HepG2 (cell line): ENCODE results near the gene ANAPC5. TPM values are rescaled to one million over a fixed set of nuclear protein-coding genes. Genes with fewer than 3 reads are reported as not detected.

Source experiments
- ATAC-seq: fragments of 200-7000 bp; cut with Tn5 transposase; 3 replicates; pipeline ENCODE4 v1.9.1; 2020; ENCODE audit warnings: mild to moderate bottlenecking, moderate library complexity
- BruUV-seq: library from RNA; stranded (reverse); fragments of 400-500 nt; replicated peaks from 2 replicates; lab custom pipeline; 2021; lab: Mats Ljungman, UMichigan
- CTCF ChIA-PET: fragments of 300-600 bp; formaldehyde crosslinking; extraction: SDS; loops from one replicate; lab custom pipeline; 2021; ENCODE audit warnings: low total read pairs, inconsistent platforms, low intra/inter-chr PET ratio; lab: Yijun Ruan, JAX
- POLR2A ChIA-PET: fragments of 350-600 bp; sonication (Branson Sonifier 250); formaldehyde crosslinking; loops from one replicate; lab custom pipeline; 2020; ENCODE audit warnings: antibody characterized with exemption, inconsistent platforms; lab: Yijun Ruan, JAX
- DNase-seq: peaks from one replicate; pipeline ENCODE4 v3.0.0-alpha.2; 2015; ENCODE audit warnings: low spot score
- FAIRE-seq: peaks from 3 replicates; lab custom pipeline; 2011; peaks lifted over from hg19 to GRCh38; lab: Jason Lieb, UNC
- H2AFZ ChIP-seq: one replicate; pipeline ENCODE4 v1.6.1; 2011; ENCODE audit warnings: low read length, inconsistent platforms
- H3K27ac ChIP-seq: fragments of 300-600 bp; 3 replicates; pipeline ENCODE4 v1.8.0; 2011; ENCODE audit warnings: mixed run types, mild to moderate bottlenecking, mixed read lengths, low read length, inconsistent platforms; ENCODE audit not compliant: insufficient read depth; ENCODE audit errors: extremely low read length
- H3K27me3 ChIP-seq, 2 experiments: fragments of 200-600 bp in 1 of 2; 2 replicates in 1 of 2; 3 replicates in 1 of 2; pipeline versions ENCODE4 v1.6.0 to v1.8.0; 2011; ENCODE audit warnings: low read length in 2 of 2, mild to moderate bottlenecking in 2 of 2, moderate library complexity in 2 of 2, inconsistent platforms in 1 of 2; ENCODE audit not compliant: insufficient read depth in 2 of 2, control insufficient read depth in 1 of 2
- H3K36me3 ChIP-seq, 2 experiments: fragments of 200-600 bp in 1 of 2; replicated peaks in 1 of 2; 2 replicates in 1 of 2; 3 replicates in 1 of 2; pipeline versions ENCODE4 v1.5.1 to v1.8.0; 2011; ENCODE audit warnings: low read length in 2 of 2, inconsistent platforms in 1 of 2; ENCODE audit not compliant: insufficient read depth in 2 of 2, control insufficient read depth in 1 of 2
- H3K4me1 ChIP-seq: 2 replicates; pipeline ENCODE4 v1.5.1; 2012; ENCODE audit warnings: low read length, inconsistent platforms; ENCODE audit not compliant: insufficient read depth
- H3K4me2 ChIP-seq: 2 replicates; pipeline ENCODE4 v1.6.0; 2011; ENCODE audit warnings: low read depth, low read length, inconsistent platforms
- H3K4me3 ChIP-seq, 3 experiments: fragments of 200-600 bp in 1 of 3; sonication (generic), shearing (Covaris generic) in 1 of 3; replicated peaks in 1 of 3; 2 replicates each; pipeline ENCODE4 v1.5.1; 2011 to 2016; ENCODE audit warnings: low read length in 3 of 3, inconsistent platforms in 2 of 3, low read depth in 2 of 3, mild to moderate bottlenecking in 2 of 3, control low read depth in 1 of 3, mixed read lengths in 1 of 3; ENCODE audit not compliant: insufficient read depth in 1 of 3
- H3K79me2 ChIP-seq: one replicate; pipeline ENCODE4 v1.6.1; 2011; ENCODE audit warnings: low read length, inconsistent platforms; ENCODE audit not compliant: insufficient read depth
- H3K9ac ChIP-seq: 2 replicates; pipeline ENCODE4 v1.6.0; 2011; ENCODE audit warnings: mild to moderate bottlenecking, low read depth, low read length, inconsistent platforms; ENCODE audit not compliant: insufficient read depth
- H3K9me3 ChIP-seq: 2 replicates; pipeline ENCODE4 v1.5.1; 2012; ENCODE audit warnings: mild to moderate bottlenecking, low read length
- H4K20me1 ChIP-seq: 2 replicates; pipeline ENCODE4 v1.6.0; 2011; ENCODE audit warnings: inconsistent platforms, mild to moderate bottlenecking, low read length, moderate library complexity; ENCODE audit not compliant: insufficient read depth
- ARNTL ChIP-seq: sonication (generic); formaldehyde crosslinking; IDR thresholded peaks from 2 replicates; pipeline ENCODE4 v1.4.0; 2020; ENCODE audit warnings: mild to moderate bottlenecking, missing genetic modification reagents
- SRY ChIP-seq: sonication (generic); formaldehyde crosslinking; IDR thresholded peaks from 2 replicates; pipeline ENCODE4 v1.8.0; 2022; ENCODE audit warnings: mild to moderate bottlenecking, missing genetic modification reagents
- ZNF282 ChIP-seq: fragments of 450-650 bp; IDR thresholded peaks from 2 replicates; pipeline ENCODE4 v1.6.1; 2018; ENCODE audit not compliant: partially characterized antibody
- WGBS: methylation state at CpG from one replicate; pipeline ENCODE4 v1.1.6; 2017; ENCODE audit warnings: low lambda C conversion rate; 5-methylcytosine and 5-hydroxymethylcytosine counted together
- in situ Hi-C: cut with HindIII; loops from 2 replicates; pipeline ENCODE4 v1.10.0; 2017; ENCODE audit warnings: low pct_unique_long_range_greater_than_20kb; ENCODE audit not compliant: extremely low pct_ligation_motif_present
- intact Hi-C: fragments of 100-400 bp; cut with micrococcal nuclease; formaldehyde crosslinking; loops from one replicate; pipeline ENCODE4 v1.10.0; 2022; ENCODE audit not compliant: unreplicated experiment
- polyA plus RNA-seq, 8 experiments: library from polyadenylated mRNA; depleted of rRNA in 3 of 8; stranded (reverse) in 7 of 8; unstranded in 1 of 8; fragments of >200 nt; fragmentation: Illumina TruSeq in 4 of 8; extraction: Trizol in 4 of 8; gene quantifications; 2 replicates each; pipeline versions ENCODE4 v1.2.1 to v1.2.3, GENCODE V29; 2011 to 2016; ENCODE audit warnings: low read depth in 4 of 8, missing spikeins in 1 of 8, mixed read lengths in 1 of 8; ENCODE audit not compliant: insufficient read depth in 1 of 8
- total RNA-seq, 5 experiments: library from RNA; depleted of rRNA; stranded (reverse); fragments of >200 nt; fragmentation: Illumina TruSeq; extraction: Trizol; gene quantifications; 2 replicates each; pipeline ENCODE4 v1.2.3, GENCODE V29; 2016; ENCODE audit warnings: low read depth in 1 of 5
- TF ChIP-seq, protein P1 (sequence below): sonication (generic); formaldehyde crosslinking; IDR thresholded peaks from 2 replicates; pipeline ENCODE4 v1.5.0; 2020; ENCODE audit warnings: mild to moderate bottlenecking, missing genetic modification reagents, moderate library complexity
- TF ChIP-seq, protein P2 (sequence below): sonication (generic); formaldehyde crosslinking; IDR thresholded peaks from 2 replicates; pipeline ENCODE4 v1.8.1; 2023; ENCODE audit warnings: missing genetic modification reagents, inconsistent platforms, borderline replicate concordance
- TF ChIP-seq, protein P3 (sequence below): sonication (generic); formaldehyde crosslinking; IDR thresholded peaks from 2 replicates; pipeline ENCODE4 v1.4.0; 2020; ENCODE audit warnings: missing genetic modification reagents

The ANAPC5 gene
- total and polyA plus RNA-seq, 2 of the 13 experiments (the other 11 are each of a cell fraction or from before 2014, with no cell fraction given), result 146 to 161 TPM

DNA sequence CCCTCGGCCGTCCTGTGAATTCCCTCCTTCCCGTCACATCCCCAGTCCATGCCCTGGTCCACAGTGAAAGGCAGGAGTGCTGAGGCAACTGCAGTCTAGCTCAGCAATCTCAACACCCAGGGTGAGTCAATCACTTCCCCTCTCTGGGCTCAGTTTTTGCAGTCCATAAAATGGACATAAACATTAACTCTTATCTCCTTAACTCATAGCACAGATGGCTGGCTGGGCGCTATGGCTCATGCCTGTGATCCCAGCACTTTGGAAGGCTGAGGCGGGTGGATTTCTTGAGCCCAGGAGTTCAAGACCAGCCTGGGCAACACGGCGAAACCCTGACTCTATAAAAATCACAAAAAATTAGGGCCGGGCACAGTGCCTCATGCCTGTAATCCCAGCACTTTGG is 88.1 kb downstream of the ANAPC5 start:
- no peaks in the 10 kb centered on the region for H3K27me3 ChIP-seq
- H3K4me2 ChIP-seq, result no peak overlapping the region
- CTCF ChIA-PET, result no interaction called here
- no peaks in the 10 kb centered on the region for H3K9me3 ChIP-seq
- FAIRE-seq (no peak), ATAC-seq (no peak; the same call in 2 of the 3 replicates), DNase-seq (no peak)
- no peak for TF ChIP-seq ARNTL
- over 99% methylated on average over 8 of the region's 8 CpGs for WGBS
- POLR2A ChIA-PET, result interaction anchor here (0.8 kb wide), 1 partner anchor 9 kb away, joined by 3 read pairs; no protein-coding TSS in a partner anchor
- H2AFZ ChIP-seq, result no peak overlapping the region
- H3K9ac ChIP-seq, result no peak overlapping the region
- H3K4me3 ChIP-seq, result no peak overlapping the region
- intact Hi-C loops, result no loop called here
- no peaks in the 10 kb centered on the region for H3K4me1 ChIP-seq
- peaks cover 13 to 53% of the 10 kb centered on the region in 2 experiments for H3K36me3 ChIP-seq
- no peaks in the 10 kb centered on the region for H4K20me1 ChIP-seq
- BruUV-seq, result no TSS peak
- no peaks in the 10 kb centered on the region for H3K79me2 ChIP-seq
- H3K27ac ChIP-seq, result no peak overlapping the region
- in situ Hi-C loops, result no loop called here

DNA sequence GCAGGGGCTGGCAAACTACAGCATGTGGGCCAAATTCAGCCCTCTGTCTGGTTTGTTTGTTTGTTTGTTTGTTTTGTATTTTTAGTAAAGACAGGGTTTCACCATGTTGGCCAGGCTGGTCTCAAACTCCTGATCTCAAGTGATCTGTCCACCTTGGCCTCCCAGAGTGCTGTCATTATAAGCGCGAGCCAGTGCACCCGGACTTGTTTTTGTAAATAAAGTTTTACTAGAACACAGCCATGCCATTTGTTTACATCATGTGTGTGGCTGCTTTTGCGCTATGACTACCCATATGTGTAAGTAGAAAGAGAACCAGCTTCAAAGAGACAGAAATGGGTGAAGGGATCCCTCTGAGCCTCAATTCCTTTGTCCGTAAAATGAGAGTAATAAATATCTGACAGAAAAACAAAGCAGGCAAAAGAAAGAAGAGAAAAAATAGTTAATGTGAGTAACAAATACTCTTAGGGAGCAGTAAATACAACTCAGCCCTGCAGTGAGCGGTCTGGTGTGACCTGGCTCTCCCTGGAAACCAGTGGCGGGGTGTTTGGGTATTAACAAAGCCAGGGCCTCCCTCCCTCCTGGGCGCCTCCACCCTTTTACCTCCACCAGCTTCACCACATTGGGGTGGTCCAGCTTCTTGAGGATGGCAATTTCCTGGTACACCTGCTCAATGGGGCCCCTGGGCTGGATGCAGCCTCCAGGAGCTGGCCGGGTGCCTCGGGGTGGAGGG is 88.8 kb downstream of the ANAPC5 start:
- in situ Hi-C loops (no loop called here), intact Hi-C loops (no loop called here)
- ATAC-seq, result no peak
- H3K9me3 ChIP-seq, result no peaks in the 10 kb centered on the region
- peaks cover 11 to 49% of the 10 kb centered on the region in 2 experiments for H3K36me3 ChIP-seq
- no peak overlapping the region for H3K9ac ChIP-seq
- no peak overlapping the region for H3K4me3 ChIP-seq
- TF ChIP-seq, protein P1, sequence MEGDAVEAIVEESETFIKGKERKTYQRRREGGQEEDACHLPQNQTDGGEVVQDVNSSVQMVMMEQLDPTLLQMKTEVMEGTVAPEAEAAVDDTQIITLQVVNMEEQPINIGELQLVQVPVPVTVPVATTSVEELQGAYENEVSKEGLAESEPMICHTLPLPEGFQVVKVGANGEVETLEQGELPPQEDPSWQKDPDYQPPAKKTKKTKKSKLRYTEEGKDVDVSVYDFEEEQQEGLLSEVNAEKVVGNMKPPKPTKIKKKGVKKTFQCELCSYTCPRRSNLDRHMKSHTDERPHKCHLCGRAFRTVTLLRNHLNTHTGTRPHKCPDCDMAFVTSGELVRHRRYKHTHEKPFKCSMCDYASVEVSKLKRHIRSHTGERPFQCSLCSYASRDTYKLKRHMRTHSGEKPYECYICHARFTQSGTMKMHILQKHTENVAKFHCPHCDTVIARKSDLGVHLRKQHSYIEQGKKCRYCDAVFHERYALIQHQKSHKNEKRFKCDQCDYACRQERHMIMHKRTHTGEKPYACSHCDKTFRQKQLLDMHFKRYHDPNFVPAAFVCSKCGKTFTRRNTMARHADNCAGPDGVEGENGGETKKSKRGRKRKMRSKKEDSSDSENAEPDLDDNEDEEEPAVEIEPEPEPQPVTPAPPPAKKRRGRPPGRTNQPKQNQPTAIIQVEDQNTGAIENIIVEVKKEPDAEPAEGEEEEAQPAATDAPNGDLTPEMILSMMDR, result no peak
- TF ChIP-seq, protein P2, sequence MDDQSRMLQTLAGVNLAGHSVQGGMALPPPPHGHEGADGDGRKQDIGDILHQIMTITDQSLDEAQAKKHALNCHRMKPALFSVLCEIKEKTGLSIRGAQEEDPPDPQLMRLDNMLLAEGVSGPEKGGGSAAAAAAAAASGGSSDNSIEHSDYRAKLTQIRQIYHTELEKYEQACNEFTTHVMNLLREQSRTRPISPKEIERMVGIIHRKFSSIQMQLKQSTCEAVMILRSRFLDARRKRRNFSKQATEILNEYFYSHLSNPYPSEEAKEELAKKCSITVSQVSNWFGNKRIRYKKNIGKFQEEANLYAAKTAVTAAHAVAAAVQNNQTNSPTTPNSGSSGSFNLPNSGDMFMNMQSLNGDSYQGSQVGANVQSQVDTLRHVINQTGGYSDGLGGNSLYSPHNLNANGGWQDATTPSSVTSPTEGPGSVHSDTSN (CRISPR knock-in tag), result no peak
- TF ChIP-seq ZNF282, result no peak
- TF ChIP-seq, protein P3, sequence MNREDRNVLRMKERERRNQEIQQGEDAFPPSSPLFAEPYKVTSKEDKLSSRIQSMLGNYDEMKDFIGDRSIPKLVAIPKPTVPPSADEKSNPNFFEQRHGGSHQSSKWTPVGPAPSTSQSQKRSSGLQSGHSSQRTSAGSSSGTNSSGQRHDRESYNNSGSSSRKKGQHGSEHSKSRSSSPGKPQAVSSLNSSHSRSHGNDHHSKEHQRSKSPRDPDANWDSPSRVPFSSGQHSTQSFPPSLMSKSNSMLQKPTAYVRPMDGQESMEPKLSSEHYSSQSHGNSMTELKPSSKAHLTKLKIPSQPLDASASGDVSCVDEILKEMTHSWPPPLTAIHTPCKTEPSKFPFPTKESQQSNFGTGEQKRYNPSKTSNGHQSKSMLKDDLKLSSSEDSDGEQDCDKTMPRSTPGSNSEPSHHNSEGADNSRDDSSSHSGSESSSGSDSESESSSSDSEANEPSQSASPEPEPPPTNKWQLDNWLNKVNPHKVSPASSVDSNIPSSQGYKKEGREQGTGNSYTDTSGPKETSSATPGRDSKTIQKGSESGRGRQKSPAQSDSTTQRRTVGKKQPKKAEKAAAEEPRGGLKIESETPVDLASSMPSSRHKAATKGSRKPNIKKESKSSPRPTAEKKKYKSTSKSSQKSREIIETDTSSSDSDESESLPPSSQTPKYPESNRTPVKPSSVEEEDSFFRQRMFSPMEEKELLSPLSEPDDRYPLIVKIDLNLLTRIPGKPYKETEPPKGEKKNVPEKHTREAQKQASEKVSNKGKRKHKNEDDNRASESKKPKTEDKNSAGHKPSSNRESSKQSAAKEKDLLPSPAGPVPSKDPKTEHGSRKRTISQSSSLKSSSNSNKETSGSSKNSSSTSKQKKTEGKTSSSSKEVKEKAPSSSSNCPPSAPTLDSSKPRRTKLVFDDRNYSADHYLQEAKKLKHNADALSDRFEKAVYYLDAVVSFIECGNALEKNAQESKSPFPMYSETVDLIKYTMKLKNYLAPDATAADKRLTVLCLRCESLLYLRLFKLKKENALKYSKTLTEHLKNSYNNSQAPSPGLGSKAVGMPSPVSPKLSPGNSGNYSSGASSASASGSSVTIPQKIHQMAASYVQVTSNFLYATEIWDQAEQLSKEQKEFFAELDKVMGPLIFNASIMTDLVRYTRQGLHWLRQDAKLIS (CRISPR knock-in tag), result no peak
- TF ChIP-seq SRY (CRISPR knock-in tag), result no peak
- no peak overlapping the region for H3K4me2 ChIP-seq
- WGBS, result 98% methylated on average over 10 of the region's 10 CpGs
- ChIA-PET CTCF (no interaction called here), POLR2A (no interaction called here)
- no peak for DNase-seq
- no peaks in the 10 kb centered on the region for H3K4me1 ChIP-seq
- no peaks in the 10 kb centered on the region for H3K27me3 ChIP-seq
- H4K20me1 ChIP-seq, result no peaks in the 10 kb centered on the region
- no peak overlapping the region for H2AFZ ChIP-seq
- BruUV-seq, result no TSS peak
- FAIRE-seq, result no peak
- no peak overlapping the region for H3K27ac ChIP-seq
- H3K79me2 ChIP-seq, result no peaks in the 10 kb centered on the region
